GM18502 (cell line): ENCODE data around the gene AMY1B.
"Not testable (repeated sequence)": the region's sequence is repeated elsewhere in the genome, so short reads cannot be mapped to it uniquely, and the experiment has no call there.

Source experiments
- ATAC-seq: cut with Tn5 transposase; IDR thresholded peaks from one replicate; pipeline ENCODE4 v1.9.1; 2021; ENCODE audit warnings: mild to moderate bottlenecking; ENCODE audit not compliant: unreplicated experiment, poor library complexity

The AMY1B gene

GRCh38 chr1:103696110-103696509 lies at the start of gene AMY1B:
TSS of gene AMY1B (minus strand) at chr1:103696210. CDS start at chr1:103695639, 571 bp downstream.
- ATAC-seq = not testable (repeated sequence)

GRCh38 chr1:103745040-103745439 lies 49.0 kb upstream of the AMY1B start:
- ATAC-seq = not testable (repeated sequence)

- ATAC-seq = not testable (repeated sequence)
Observed at GRCh38 chr1:103744449-103744848, 48.4 kb upstream of the AMY1B start.

- ATAC-seq = not testable (repeated sequence)
Observed at GRCh38 chr1:103738031-103738430, 42.0 kb upstream of the AMY1B start.

GRCh38 chr1:103735334-103735733 lies 39.3 kb upstream of the AMY1B start:
- ATAC-seq = not testable (repeated sequence)

- ATAC-seq = not testable (repeated sequence)
Observed at GRCh38 chr1:103721473-103721872, 25.5 kb upstream of the AMY1B start.

GRCh38 chr1:103717404-103717803 lies 21.4 kb upstream of the AMY1B start:
- not testable (repeated sequence) for ATAC-seq

- not testable (repeated sequence) for ATAC-seq
Observed at GRCh38 chr1:103710381-103710780, 14.4 kb upstream of the AMY1B start.

- not testable (repeated sequence) for ATAC-seq
Observed at GRCh38 chr1:103707670-103708069, 11.7 kb upstream of the AMY1B start.

- not testable (repeated sequence) for ATAC-seq
Observed at GRCh38 chr1:103701256-103701655, 5.2 kb upstream of the AMY1B start.

- ATAC-seq = not testable (repeated sequence)
Observed at GRCh38 chr1:103700669-103701068, 4.7 kb upstream of the AMY1B start.

- ATAC-seq = not testable (repeated sequence)
Observed at GRCh38 chr1:103697430-103697829, 1.4 kb upstream of the AMY1B start.

- not testable (repeated sequence) for ATAC-seq
Observed at GRCh38 chr1:103676335-103676734, 19.7 kb downstream of the AMY1B start.

GRCh38 chr1:103655460-103655859 lies 40.5 kb downstream of the AMY1B start, which contains the start of gene AMY1A:
TSS of gene AMY1A (plus strand) at chr1:103655760. CDS start at chr1:103656331, 571 bp downstream.
- ATAC-seq = not testable (repeated sequence)

GRCh38 chr1:103654133-103654532 lies 41.9 kb downstream of the AMY1B start:
- not testable (repeated sequence) for ATAC-seq

- ATAC-seq = not testable (repeated sequence)
Observed at GRCh38 chr1:103650889-103651288, 45.1 kb downstream of the AMY1B start.

- ATAC-seq = not testable (repeated sequence)
Observed at GRCh38 chr1:103650305-103650704, 45.7 kb downstream of the AMY1B start.

- ATAC-seq = not testable (repeated sequence)
Observed at GRCh38 chr1:103643908-103644307, 52.1 kb downstream of the AMY1B start.

- ATAC-seq = not testable (repeated sequence)
Observed at GRCh38 chr1:103641194-103641593, 54.8 kb downstream of the AMY1B start.
